ENCODE data around the gene COL5A1.

GRCh38 chr9:134877541-134877940 is 235.9 kb downstream of the COL5A1 start:
- TF ChIP-seq ZBTB7A (IDR thresholded peaks at IDR 0.05; ENCODE audit: low read depth) (no peak), MAX (IDR thresholded peaks at IDR 0.05) (no peak)

Measured in Ishikawa (cell line).